K562 (cell line): Measurements from ENCODE around the gene SF3A2. TPM values are rescaled to one million over a fixed set of nuclear protein-coding genes. Genes with fewer than 3 reads are reported as not detected.

Source experiments
- ATAC-seq: fragments of 200-7000 bp; cut with Tn5 transposase; 3 replicates; pipeline ENCODE4 v1.9.1; 2020; ENCODE audit warnings: moderate library complexity
- BruUV-seq: library from RNA; stranded (reverse); fragments of 400-500 nt; replicated peaks from 2 replicates; lab custom pipeline; 2021; lab: Mats Ljungman, UMichigan
- CTCF ChIA-PET: fragments of 300-600 bp; formaldehyde crosslinking; extraction: SDS; loops from one replicate; lab custom pipeline; 2021; ENCODE audit warnings: low intra/inter-chr PET ratio; lab: Yijun Ruan, JAX
- POLR2A ChIA-PET: fragments of 300-600, 350-650 bp; sonication (Branson Sonifier 250); formaldehyde crosslinking; extraction: SDS; loops from one replicate; lab custom pipeline; 2021; ENCODE audit warnings: antibody characterized with exemption, inconsistent platforms; lab: Yijun Ruan, JAX
- DNase-seq, 4 experiments: peaks; one replicate each; pipeline versions ENCODE4 v3.0.0 to v3.0.0-alpha.2; 2011 to 2018; ENCODE audit warnings: low spot score in 3 of 4, mixed read lengths in 3 of 4; ENCODE audit errors: extremely low read depth in 1 of 4
- FAIRE-seq: peaks from 2 replicates; lab custom pipeline; 2011; peaks lifted over from hg19 to GRCh38; lab: Jason Lieb, UNC
- H2AFZ ChIP-seq: 2 replicates; pipeline ENCODE4 v1.6.0; 2011; ENCODE audit warnings: low read depth, low read length, control low read depth, inconsistent platforms
- H3K27ac ChIP-seq: fragments of 200-600 bp; 3 replicates; pipeline ENCODE4 v1.8.0; 2011; ENCODE audit warnings: low read depth, mild to moderate bottlenecking, control low read depth, inconsistent platforms, low read length, moderate library complexity, mixed read lengths; ENCODE audit errors: extremely low read depth
- H3K27me3 ChIP-seq, 2 experiments: fragments of 300-600 bp in 1 of 2; 2 replicates in 1 of 2; 3 replicates in 1 of 2; pipeline versions ENCODE4 v1.6.0 to v1.8.0; 2011; ENCODE audit warnings: inconsistent platforms in 2 of 2, low read length in 2 of 2, mild to moderate bottlenecking in 1 of 2, mixed read lengths in 1 of 2, moderate library complexity in 1 of 2; ENCODE audit not compliant: control insufficient read depth in 2 of 2, insufficient read depth in 2 of 2
- H3K36me3 ChIP-seq: fragments of 300-600 bp; 3 replicates; pipeline ENCODE4 v1.8.0; 2011; ENCODE audit warnings: mild to moderate bottlenecking, low read length, inconsistent platforms; ENCODE audit not compliant: control insufficient read depth, insufficient read depth
- H3K4me1 ChIP-seq, 2 experiments: fragments of 200-600 bp in 1 of 2; replicated peaks in 1 of 2; 2 replicates in 1 of 2; 3 replicates in 1 of 2; pipeline versions ENCODE4 v1.5.1 to v1.8.0; 2011; ENCODE audit warnings: inconsistent platforms in 2 of 2, low read length in 2 of 2, mild to moderate bottlenecking in 1 of 2, mixed read lengths in 1 of 2, moderate library complexity in 1 of 2; ENCODE audit not compliant: control insufficient read depth in 2 of 2, insufficient read depth in 2 of 2
- H3K4me2 ChIP-seq: 2 replicates; pipeline ENCODE4 v1.6.1; 2011; ENCODE audit warnings: low read length, control low read depth, inconsistent platforms, mixed read lengths; ENCODE audit not compliant: insufficient read depth
- H3K4me3 ChIP-seq: fragments of 200-600 bp; sonication (generic), shearing (Covaris generic); 2 replicates; pipeline ENCODE4 v1.5.1; 2016; ENCODE audit warnings: control low read depth, inconsistent platforms
- H3K79me2 ChIP-seq: fragments of 200-600 bp; 3 replicates; pipeline ENCODE4 v1.8.0; 2011; ENCODE audit warnings: low read length, inconsistent platforms; ENCODE audit not compliant: control insufficient read depth, insufficient read depth
- H3K9ac ChIP-seq, 2 experiments: 2 replicates each; pipeline versions ENCODE4 v1.6.0 to v1.6.1; 2011; ENCODE audit warnings: low read depth in 2 of 2, low read length in 2 of 2, control low read depth in 1 of 2, inconsistent platforms in 1 of 2, mild to moderate bottlenecking in 1 of 2, mixed read lengths in 1 of 2; ENCODE audit not compliant: insufficient read depth in 1 of 2
- H3K9me1 ChIP-seq: one replicate; pipeline ENCODE4 v1.6.0; 2011; ENCODE audit warnings: inconsistent platforms, mild to moderate bottlenecking, low read length, moderate library complexity; ENCODE audit not compliant: control insufficient read depth, insufficient read depth
- H3K9me3 ChIP-seq: replicated peaks from 2 replicates; pipeline ENCODE4 v1.5.1; 2011; ENCODE audit warnings: low read depth, low read length, inconsistent platforms; ENCODE audit not compliant: control insufficient read depth, insufficient read depth
- H4K20me1 ChIP-seq: replicated peaks from 2 replicates; pipeline ENCODE4 v1.6.1; 2011; ENCODE audit warnings: low read length, inconsistent platforms, mixed read lengths; ENCODE audit not compliant: control insufficient read depth, insufficient read depth
- CBFA2T2 ChIP-seq: fragments of 450-650 bp; conservative IDR thresholded peaks from 2 replicates; pipeline ENCODE4 v1.6.1; 2017; ENCODE audit warnings: mild to moderate bottlenecking
- CHCHD3 ChIP-seq: fragments of 250-450 bp; sonication (Bioruptor Pico); IDR thresholded peaks from 2 replicates; pipeline ENCODE4 v2.1.2; 2022; ENCODE audit warnings: mild to moderate bottlenecking
- LARP7 ChIP-seq: fragments of 450-650 bp; IDR thresholded peaks from 2 replicates; pipeline ENCODE4 v1.6.1; 2016
- NFATC3 ChIP-seq: fragments of 450-650 bp; IDR thresholded peaks from 2 replicates; pipeline ENCODE4 v1.6.1; 2017; ENCODE audit warnings: mild to moderate bottlenecking
- RBM22 ChIP-seq: fragments of 200-400 bp; formaldehyde crosslinking; IDR thresholded peaks from 2 replicates; pipeline ENCODE4 v1.6.1; 2018; ENCODE audit warnings: low read length, low read depth; ENCODE audit not compliant: poor library complexity, severe bottlenecking
- STAG1 ChIP-seq: sonication (generic); formaldehyde crosslinking; IDR thresholded peaks from 2 replicates; pipeline ENCODE4 v1.5.0; 2020; ENCODE audit warnings: missing genetic modification reagents, borderline replicate concordance
- ZBTB33 ChIP-seq: sonication (generic); formaldehyde crosslinking; IDR thresholded peaks from 2 replicates; pipeline ENCODE4 v1.8.1; 2023; ENCODE audit warnings: mild to moderate bottlenecking, missing genetic modification reagents
- ZFP36 ChIP-seq: fragments of 150-350 bp; IDR thresholded peaks from 2 replicates; pipeline ENCODE4 v1.6.1; 2018; ENCODE audit warnings: low read length, low read depth; ENCODE audit not compliant: partially characterized antibody
- WGBS: fragments of 100-300 bp; shearing (Covaris generic); methylation state at CpG from one replicate; pipeline ENCODE4 v1.1.6; 2016; ENCODE audit warnings: low coverage, mixed read lengths; ENCODE audit not compliant: insufficient coverage; ENCODE audit errors: missing lambda C conversion rate; 5-methylcytosine and 5-hydroxymethylcytosine counted together
- in situ Hi-C: fragments of 300-500 bp; cut with MboI; formaldehyde crosslinking; loops from 4 replicates; pipeline ENCODE4 v1.15.0; 2018; ENCODE audit warnings: inconsistent platforms, mixed read lengths
- intact Hi-C: fragments of 100-400 bp; cut with micrococcal nuclease; formaldehyde crosslinking; loops from 2 replicates; pipeline ENCODE4 v1.14.2; 2022
- polyA plus RNA-seq, 8 experiments: library from polyadenylated mRNA; depleted of rRNA in 4 of 8; stranded (reverse) in 5 of 8; unstranded in 3 of 8; fragments of >200 nt; fragmentation: Nextera tagmentation in 2 of 8; fragmentation: Illumina TruSeq in 1 of 8; extraction: Ambion mirVana in 2 of 8; extraction: Trizol in 1 of 8; gene quantifications; 2 replicates each; pipeline versions ENCODE4 v1.2.1 to v1.2.3, GENCODE V29; 2011 to 2014; ENCODE audit warnings: inconsistent platforms in 1 of 8, missing spikeins in 1 of 8
- total RNA-seq, 7 experiments: library from RNA; depleted of rRNA in 6 of 7; stranded (reverse); fragments of >200 nt in 6 of 7; fragmentation: Illumina TruSeq in 2 of 7; extraction: Trizol in 2 of 7; gene quantifications; 2 replicates each; pipeline versions ENCODE4 v1.2.1 to v1.2.3, GENCODE V29; 2011 to 2021; ENCODE audit warnings: low replicate concordance in 1 of 7
- TF ChIP-seq, protein P1 (sequence below): fragments of 450-650 bp; IDR thresholded peaks from 2 replicates; pipeline ENCODE4 v1.6.1; 2016; ENCODE audit warnings: borderline replicate concordance

SF3A2 gene
- total and polyA plus RNA-seq, 9 of the 15 experiments (the other 6 are each of a cell fraction or from before 2014, with no cell fraction given) = 0.17 to 194 (median 22.8) TPM

DNA sequence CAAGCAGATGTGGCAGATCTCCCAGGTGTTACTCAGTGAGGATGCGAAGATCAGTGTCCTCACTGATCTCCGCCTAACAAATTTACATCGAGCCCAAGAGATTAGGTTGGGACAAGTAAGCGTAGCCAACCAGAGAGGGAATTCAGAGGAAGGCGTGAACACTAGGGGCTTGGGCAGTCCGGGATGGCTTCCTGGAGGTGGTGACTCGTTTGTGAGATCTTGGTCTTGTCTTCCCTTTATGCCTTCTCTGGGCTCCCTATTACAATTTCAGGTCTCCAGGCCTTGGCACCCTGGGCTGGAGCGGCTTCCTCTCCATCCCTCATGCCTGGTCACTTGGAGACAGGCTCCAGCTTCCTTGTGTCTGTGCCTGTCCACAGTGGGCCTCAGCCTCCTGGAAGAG lies 6.2 kb downstream of the SF3A2 start:
- peaks cover 53% of the 10 kb centered on the region for H4K20me1 ChIP-seq
- ChIA-PET CTCF (interaction anchor here (0.6 kb wide), 1 partner anchor 145 kb away, joined by 3 read pairs; no protein-coding TSS in a partner anchor), POLR2A (interaction anchor here (0.6 to 1.3 kb wide), 3 partner anchors 8 to 21 kb away, joined by 3 read pairs; no protein-coding TSS in a partner anchor)
- H3K9ac ChIP-seq = peak overlapping the region in 1 of 2 experiments; percentile 27; a peak in 1 of 4 replicates
- H3K27me3 ChIP-seq = no peaks in the 10 kb centered on the region
- H3K36me3 ChIP-seq = peaks cover 87% of the 10 kb centered on the region; the same call in 2 of the 3 replicates
- intact Hi-C loops (no loop called here), in situ Hi-C loops (no loop called here)
- no peak overlapping the region for H3K4me3 ChIP-seq
- H3K4me2 ChIP-seq = no peak overlapping the region
- peaks cover 65% of the 10 kb centered on the region for H3K79me2 ChIP-seq
- TF ChIP-seq ZBTB33 (CRISPR knock-in tag) (0 out of 2 replicates have a peak, but pooled peaks have one; percentile 11), CHCHD3 (CRISPR knock-in tag) (no peak), STAG1 (CRISPR knock-in tag) (no peak), LARP7 (no peak), RBM22 (no peak), CBFA2T2 (no peak), ZFP36 (peak; percentile 93), NFATC3 (no peak)
- TF ChIP-seq, protein P1, sequence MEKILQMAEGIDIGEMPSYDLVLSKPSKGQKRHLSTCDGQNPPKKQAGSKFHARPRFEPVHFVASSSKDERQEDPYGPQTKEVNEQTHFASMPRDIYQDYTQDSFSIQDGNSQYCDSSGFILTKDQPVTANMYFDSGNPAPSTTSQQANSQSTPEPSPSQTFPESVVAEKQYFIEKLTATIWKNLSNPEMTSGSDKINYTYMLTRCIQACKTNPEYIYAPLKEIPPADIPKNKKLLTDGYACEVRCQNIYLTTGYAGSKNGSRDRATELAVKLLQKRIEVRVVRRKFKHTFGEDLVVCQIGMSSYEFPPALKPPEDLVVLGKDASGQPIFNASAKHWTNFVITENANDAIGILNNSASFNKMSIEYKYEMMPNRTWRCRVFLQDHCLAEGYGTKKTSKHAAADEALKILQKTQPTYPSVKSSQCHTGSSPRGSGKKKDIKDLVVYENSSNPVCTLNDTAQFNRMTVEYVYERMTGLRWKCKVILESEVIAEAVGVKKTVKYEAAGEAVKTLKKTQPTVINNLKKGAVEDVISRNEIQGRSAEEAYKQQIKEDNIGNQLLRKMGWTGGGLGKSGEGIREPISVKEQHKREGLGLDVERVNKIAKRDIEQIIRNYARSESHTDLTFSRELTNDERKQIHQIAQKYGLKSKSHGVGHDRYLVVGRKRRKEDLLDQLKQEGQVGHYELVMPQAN = no peak
- ATAC-seq = no peak
- no peak for FAIRE-seq
- DNase-seq = no peak
- 93% methylated on average over 8 of the region's 8 CpGs for WGBS
- no peak overlapping the region for H3K27ac ChIP-seq
- no peaks in the 10 kb centered on the region for H3K9me3 ChIP-seq
- BruUV-seq = no TSS peak
- H2AFZ ChIP-seq = no peak overlapping the region
- H3K9me1 ChIP-seq = peaks cover 19% of the 10 kb centered on the region
- peaks cover 25 to 64% of the 10 kb centered on the region in 2 experiments for H3K4me1 ChIP-seq
